Ovary (tissue), 10 donors: ENCODE measurements around the gene RTCA. TPM values are rescaled to one million over a fixed set of nuclear protein-coding genes. Genes with fewer than 3 reads are reported as not detected.
A peak's percentile ranks its signal among the peaks of the same experiment; 100 is the strongest.

Experiments used
- DNase-seq, 5 donors: peaks; one replicate each; pipeline ENCODE4 v3.0.0-alpha.2; 2019 to 2020
- H3K27ac ChIP-seq, 2 donors: fragments of 200-600 bp; one replicate each; pipeline versions ENCODE4 v1.5.1 to v1.8.0; 2019 to 2022
- H3K27me3 ChIP-seq: fragments of 200-600 bp; one replicate; pipeline ENCODE4 v1.8.0; 2022
- H3K36me3 ChIP-seq: fragments of 200-600 bp; sonication (generic); one replicate; pipeline ENCODE4 v1.5.1; 2019
- H3K4me1 ChIP-seq: one replicate; pipeline ENCODE4 v1.8.1; 2013; ENCODE audit warnings: mild to moderate bottlenecking, moderate library complexity; ENCODE audit not compliant: insufficient read depth
- H3K4me3 ChIP-seq: fragments of 200-600 bp; sonication (generic); one replicate; pipeline ENCODE4 v1.5.1; 2017
- H3K9me3 ChIP-seq, 2 donors: fragments of 200-600 bp in 1 of 2; sonication (generic) in 1 of 2; one replicate each; pipeline versions ENCODE4 v1.5.1 to v1.8.1; 2013 to 2019; ENCODE audit warnings: mild to moderate bottlenecking in 1 of 2, moderate library complexity in 1 of 2
- CTCF ChIP-seq, 3 donors: fragments of 450-650 bp in 2 of 3; fragments of 200-600 bp in 1 of 3; IDR thresholded peaks; one replicate each; pipeline versions ENCODE4 v1.5.1 to v1.8.0; 2016 to 2022; ENCODE audit warnings: antibody characterized with exemption in 3 of 3, mild to moderate bottlenecking in 1 of 3
- EP300 ChIP-seq: sonication (generic); formaldehyde crosslinking; IDR thresholded peaks from one replicate; pipeline ENCODE4 v1.6.1; 2017; ENCODE audit warnings: antibody characterized with exemption
- POLR2A ChIP-seq: fragments of 450-650 bp; IDR thresholded peaks from one replicate; pipeline ENCODE4 v1.6.1; 2017; ENCODE audit warnings: antibody characterized with exemption, mild to moderate bottlenecking, moderate library complexity
- WGBS, 3 donors: extraction: QIAGEN DNeasy Blood & Tissue Kit in 1 of 3; methylation state at CpG; one replicate each; pipeline versions ENCODE4 v1.1.5 to v1.1.7; 2013 to 2017; 5-methylcytosine and 5-hydroxymethylcytosine counted together
- intact Hi-C, 4 donors: fragments of 100-400 bp; cut with DNase I; formaldehyde crosslinking; loops; one replicate each; pipeline versions ENCODE4 v1.11.0 to v1.15.1; 2022 to 2023
- long read RNA-seq, 3 donors: library from polyadenylated mRNA in 2 of 3; unstranded in 2 of 3; transcript quantifications; one replicate each; pipeline ENCODE4 v2.0.0 and lab custom pipeline, GENCODE V29; 2021 to 2026
- polyA plus RNA-seq, 2 donors: library from polyadenylated mRNA; stranded (reverse); fragments of 200-250 nt in 1 of 2; fragments of 350-450 nt in 1 of 2; fragmentation: Illumina TruSeq in 1 of 2; extraction: RNeasy Lipid Tissue Mini Kit (QIAGEN cat#74804) in 1 of 2; gene quantifications; one replicate each; pipeline ENCODE4 v1.2.3, GENCODE V29; 2013 to 2014
- total RNA-seq, 7 donors: library from RNA; depleted of rRNA in 2 of 7; stranded (reverse); fragments of >200 nt in 2 of 7; fragmentation: NEBNext Ultra II Directional in 3 of 7; extraction: Animal tissue kit (Norgen Biotek cat#: 25700) in 3 of 7; gene quantifications; one replicate each; pipeline versions ENCODE4 v1.1.0 to v1.2.4, GENCODE V29; 2016 to 2023
- donor health status: DM: no; HTN: no; CAD: no; lungs with moderate emphysema.
- donor health status: DM: no; HTN: no; CAD: no.
- donor health status: Bipolar disorder and iron deficiency.
- donor health status: DM: yes; HTN: yes; CAD: no.
- donor health status: DM: no; HTN: no; CAD: no.
- donor health status: DM: yes; HTN: yes; CAD: no.

Gene RTCA
- total RNA-seq (10 to 100 TPM; 12.9 to 23.6 (median 14.7) TPM), polyA plus RNA-seq (10 to 100 TPM; 13.4 to 20.9 TPM)
- long read RNA-seq, donor 1, transcript RTCA-203 (11 exons, 2,535 nt): major isoform, 59 of 84 reads
- long read RNA-seq, donor 1, partial matches to known transcripts: 1 of 84 reads
- long read RNA-seq, donor 1, other reads (novel, unspliced or antisense): 24 of 84 reads
- long read RNA-seq, donor 2, transcript RTCA-203 (11 exons, 2,535 nt): major isoform, 21 of 30 reads
- long read RNA-seq, donor 2, partial matches to known transcripts: 5 of 30 reads
- long read RNA-seq, donor 2, other reads (novel, unspliced or antisense): 0 of 30 reads
- long read RNA-seq, donor 3, transcript RTCA-203 (11 exons, 2,535 nt): major isoform, 13 of 20 reads
- long read RNA-seq, donor 3, partial matches to known transcripts: 1 of 20 reads
- long read RNA-seq, donor 3, other reads (novel, unspliced or antisense): 6 of 20 reads

- intact Hi-C loops: no loop called here
- no peaks in the 10 kb centered on the region for H3K27me3 ChIP-seq
- H3K9me3 ChIP-seq: no peaks in the 10 kb centered on the region
- H3K4me3 ChIP-seq: peak within 1 kb of the TSS; percentile 98
- 0 to 1% (median 0%) methylated on average over 50 to 53 of the region's 53 CpGs for WGBS, 3 donors
- DNase-seq: peak; percentile 93 to 96 (median 95)
- TF ChIP-seq EP300 (no peak), POLR2A (peak; percentile 50)
- H3K36me3 ChIP-seq: no peaks in the 10 kb centered on the region
- H3K27ac ChIP-seq: peak within 1 kb of the TSS; percentile 28 to 45
- peaks cover 5% of the 10 kb centered on the region for H3K4me1 ChIP-seq
Observed at GRCh38 chr1:100265931-100266740, at the start of gene RTCA. TSS of gene RTCA (plus strand) at chr1:100266216. CDS start at chr1:100266376, 160 bp downstream.

GRCh38 chr1:100217834-100218233 is 48.2 kb upstream of the RTCA start:
- WGBS, 3 donors: 68 to 89% (median 78%) methylated on average over 2 of the region's 2 CpGs

GRCh38 chr1:100219457-100219856 is 46.6 kb upstream of the RTCA start:
- H3K36me3 ChIP-seq: no peaks in the 10 kb centered on the region
- WGBS, 3 donors: 79 to 82% (median 79%) methylated on average over 6 of the region's 6 CpGs
- H3K9me3 ChIP-seq: no peaks in the 10 kb centered on the region
- DNase-seq: no peak
- H3K4me3 ChIP-seq: no peak overlapping the region
- TF ChIP-seq EP300 (no peak), CTCF (IDR thresholded peaks at IDR 0.05) (no peak), POLR2A (no peak)
- no peaks in the 10 kb centered on the region for H3K4me1 ChIP-seq
- no peak overlapping the region for H3K27ac ChIP-seq
- intact Hi-C loops: no loop called here
- H3K27me3 ChIP-seq: no peaks in the 10 kb centered on the region

More at GRCh38 chr1:100217834-100218233, 48.2 kb upstream of the RTCA start:
- no peak for DNase-seq
- intact Hi-C loops: no loop called here
- no peak overlapping the region for H3K4me3 ChIP-seq
- H3K27ac ChIP-seq: no peak overlapping the region
- TF ChIP-seq CTCF (IDR thresholded peaks at IDR 0.05) (no peak), EP300 (no peak), POLR2A (no peak)
- no peaks in the 10 kb centered on the region for H3K4me1 ChIP-seq
- no peaks in the 10 kb centered on the region for H3K36me3 ChIP-seq
- H3K9me3 ChIP-seq: no peaks in the 10 kb centered on the region
- no peaks in the 10 kb centered on the region for H3K27me3 ChIP-seq

- H3K9me3 ChIP-seq: no peaks in the 10 kb centered on the region
- WGBS, 3 donors: 94 to 100% (median 98%) methylated on average over 2 of the region's 2 CpGs
- TF ChIP-seq EP300 (no peak), CTCF (IDR thresholded peaks at IDR 0.05) (no peak), POLR2A (no peak)
- no peaks in the 10 kb centered on the region for H3K4me1 ChIP-seq
- H3K4me3 ChIP-seq: no peak overlapping the region
- no peaks in the 10 kb centered on the region for H3K36me3 ChIP-seq
- intact Hi-C loops: no loop called here
- no peak overlapping the region for H3K27ac ChIP-seq
- peak in 1 of 5 donors; percentile 25 for DNase-seq
- no peaks in the 10 kb centered on the region for H3K27me3 ChIP-seq
Observed at GRCh38 chr1:100219883-100220282, 46.1 kb upstream of the RTCA start.
